GM18520 (cell line): Measurements from ENCODE around the gene DGKD.
"Not testable (repeated sequence)": the region's sequence is repeated elsewhere in the genome, so short reads cannot be mapped to it uniquely, and the experiment has no call there.

Source experiments
- ATAC-seq: cut with Tn5 transposase; IDR thresholded peaks from one replicate; pipeline ENCODE4 v1.9.1; 2021; ENCODE audit not compliant: unreplicated experiment

The DGKD gene

GRCh38 chr2:233353769-233354499, at the start of gene DGKD:
Gene DGKD (plus strand): TSS chr2:233354494. CDS start chr2:233354519, 25 bp downstream.
- peak; percentile 19 for ATAC-seq

- ATAC-seq: no peak
Observed at GRCh38 chr2:233307565-233307964, 46.7 kb upstream of the DGKD start, which contains the start of gene SAG. Gene SAG (plus strand): TSS chr2:233307816. CDS start chr2:233309190, 1,374 bp downstream.

- ATAC-seq: no peak
Observed at GRCh38 chr2:233311241-233311926, 42.9 kb upstream of the DGKD start.

- ATAC-seq: no peak
Observed at GRCh38 chr2:233312874-233313273, 41.4 kb upstream of the DGKD start.

GRCh38 chr2:233314180-233314925, 39.9 kb upstream of the DGKD start:
- ATAC-seq: no peak

- no peak for ATAC-seq
Observed at GRCh38 chr2:233317196-233317943, 36.9 kb upstream of the DGKD start.

GRCh38 chr2:233319256-233319655, 35.0 kb upstream of the DGKD start:
- no peak for ATAC-seq

- ATAC-seq: no peak
Observed at GRCh38 chr2:233320470-233320869, 33.8 kb upstream of the DGKD start.

GRCh38 chr2:233321166-233321565, 33.1 kb upstream of the DGKD start:
- no peak for ATAC-seq

GRCh38 chr2:233323851-233324250, 30.4 kb upstream of the DGKD start:
- no peak for ATAC-seq

GRCh38 chr2:233325256-233325655, 29.0 kb upstream of the DGKD start:
- ATAC-seq: no peak

GRCh38 chr2:233325814-233326213, 28.5 kb upstream of the DGKD start:
- no peak for ATAC-seq

GRCh38 chr2:233326500-233326899, 27.8 kb upstream of the DGKD start:
- no peak for ATAC-seq

- ATAC-seq: no peak
Observed at GRCh38 chr2:233328922-233329321, 25.4 kb upstream of the DGKD start.

GRCh38 chr2:233329489-233330135, 24.7 kb upstream of the DGKD start:
- ATAC-seq: no peak

GRCh38 chr2:233331536-233331935, 22.8 kb upstream of the DGKD start:
- no peak for ATAC-seq

GRCh38 chr2:233332125-233332524, 22.2 kb upstream of the DGKD start:
- ATAC-seq: no peak

- no peak for ATAC-seq
Observed at GRCh38 chr2:233334915-233335314, 19.4 kb upstream of the DGKD start.

GRCh38 chr2:233336091-233336490, 18.2 kb upstream of the DGKD start:
- not testable (repeated sequence) for ATAC-seq

GRCh38 chr2:233336541-233336940, 17.8 kb upstream of the DGKD start:
- no peak for ATAC-seq
